ENCODE measurements around the gene STMN1.
A peak's percentile ranks its signal among the peaks of the same experiment; 100 is the strongest.

Gene STMN1

GRCh38 chr1:25885602-25886001 lies 20.6 kb downstream of the STMN1 start:
- Histone ChIP-seq H2BK120ac (ENCODE audit: insufficient read depth, low read length, poor library complexity) (no peak overlapping the region), H3K14ac (ENCODE audit: low read length) (no peak overlapping the region), H3K18ac (ENCODE audit: low read length) (no peak overlapping the region), H4K12ac (ENCODE audit: low read depth, low read length) (no peak overlapping the region), H3K4me2 (ENCODE audit: low read length) (no peak overlapping the region), H3K9me3 (ENCODE audit: insufficient read depth, low read depth, low read length) (no peaks in the 10 kb centered on the region), H2BK12ac (ENCODE audit: low read length) (no peak overlapping the region), H3K79me1 (ENCODE audit: low read length) (peaks cover 9% of the 10 kb centered on the region), H3K23ac (ENCODE audit: low read length) (no peak overlapping the region), H2AFZ (ENCODE audit: insufficient read depth, low read length, poor library complexity) (no peak overlapping the region), H3K4ac (ENCODE audit: low read depth, low read length) (no peak overlapping the region), H2AK5ac (ENCODE audit: low read length) (no peak overlapping the region), H3K27me3 (ENCODE audit: insufficient read depth, low read length) (no peaks in the 10 kb centered on the region), H2BK5ac (ENCODE audit: low read depth, low read length, poor library complexity) (no peak overlapping the region), H4K8ac (ENCODE audit: low read depth, low read length) (no peak overlapping the region), H3K4me1 (ENCODE audit: control insufficient read depth in 1 of 2, insufficient read depth in 2 of 2, low read length in 2 of 2) (peaks cover 12 to 20% of the 10 kb centered on the region in 2 experiments), H3K9ac (ENCODE audit: low read length) (no peak overlapping the region), H3K4me3 (ENCODE audit: low read depth, low read length) (no peak overlapping the region), H3K36me3 (ENCODE audit: control insufficient read depth in 1 of 2, insufficient read depth in 2 of 2, low read length in 2 of 2) (peaks cover 0 to 6% of the 10 kb centered on the region in 2 experiments), H4K91ac (ENCODE audit: low read depth, low read length) (no peak overlapping the region), H3K79me2 (ENCODE audit: control insufficient read depth, insufficient read depth, low read length, poor library complexity) (no peaks in the 10 kb centered on the region), H3K27ac (ENCODE audit: low read depth, low read length) (no peak overlapping the region)
- no peak for DNase-seq
- no CpG with 5 or more reads among the region's 1 CpG for WGBS (ENCODE audit: extremely low coverage, insufficient coverage, insufficient read length)

DNA sequence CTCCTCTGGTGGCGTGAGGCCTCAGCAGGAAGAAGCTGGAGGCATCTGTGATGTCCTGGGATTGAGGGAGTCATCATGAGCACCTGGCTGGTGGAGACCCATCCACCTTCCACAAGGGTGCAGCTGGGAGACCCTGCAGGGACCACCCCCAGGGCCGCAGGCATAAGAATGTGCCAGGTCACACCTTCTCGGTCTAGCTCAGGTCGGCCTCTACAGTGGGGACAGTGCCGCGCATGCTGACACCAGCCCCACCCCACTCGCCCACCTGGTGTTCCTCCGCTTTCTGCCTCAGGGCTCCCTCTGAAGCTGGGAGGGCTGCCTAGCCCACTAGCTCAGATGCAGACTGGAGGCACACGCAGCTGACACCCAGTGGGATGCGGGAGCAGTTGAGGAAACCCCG lies 25.0 kb downstream of the STMN1 start:
- Histone ChIP-seq H4K91ac (ENCODE audit: low read depth, low read length) (peak overlapping the region; percentile 6), H4K12ac (ENCODE audit: low read depth, low read length) (no peak overlapping the region), H3K4me1 (ENCODE audit: control insufficient read depth in 1 of 2, insufficient read depth in 2 of 2, low read length in 2 of 2) (peaks cover 16 to 30% of the 10 kb centered on the region in 2 experiments), H3K79me1 (ENCODE audit: low read length) (peaks cover 10% of the 10 kb centered on the region), H3K23ac (ENCODE audit: low read length) (no peak overlapping the region), H2BK120ac (ENCODE audit: insufficient read depth, low read length, poor library complexity) (peak overlapping the region; percentile 20), H2BK12ac (ENCODE audit: low read length) (no peak overlapping the region), H3K4me2 (ENCODE audit: low read length) (no peak overlapping the region), H3K36me3 (ENCODE audit: control insufficient read depth in 1 of 2, insufficient read depth in 2 of 2, low read length in 2 of 2) (peaks cover 0 to 3% of the 10 kb centered on the region in 2 experiments), H3K18ac (ENCODE audit: low read length) (no peak overlapping the region), H3K9me3 (ENCODE audit: insufficient read depth, low read depth, low read length) (no peaks in the 10 kb centered on the region), H2AK5ac (ENCODE audit: low read length) (peak overlapping the region; percentile 45), H3K4me3 (ENCODE audit: low read depth, low read length) (no peak overlapping the region), H2BK5ac (ENCODE audit: low read depth, low read length, poor library complexity) (no peak overlapping the region), H4K8ac (ENCODE audit: low read depth, low read length) (no peak overlapping the region), H3K14ac (ENCODE audit: low read length) (no peak overlapping the region), H3K27ac (ENCODE audit: low read depth, low read length) (no peak overlapping the region), H2AFZ (ENCODE audit: insufficient read depth, low read length, poor library complexity) (no peak overlapping the region), H3K9ac (ENCODE audit: low read length) (no peak overlapping the region), H3K4ac (ENCODE audit: low read depth, low read length) (no peak overlapping the region), H3K27me3 (ENCODE audit: insufficient read depth, low read length) (no peaks in the 10 kb centered on the region), H3K79me2 (ENCODE audit: control insufficient read depth, insufficient read depth, low read length, poor library complexity) (peaks cover under 1% of the 10 kb centered on the region)
- WGBS (ENCODE audit: extremely low coverage, insufficient coverage, insufficient read length): no CpG with 5 or more reads among the region's 11 CpGs
- DNase-seq: no peak

GRCh38 chr1:25880518-25880917 lies 25.7 kb downstream of the STMN1 start:
- Histone ChIP-seq H2BK120ac (ENCODE audit: insufficient read depth, low read length, poor library complexity) (peak overlapping the region; percentile 8), H2BK12ac (ENCODE audit: low read length) (no peak overlapping the region), H3K14ac (ENCODE audit: low read length) (no peak overlapping the region), H3K4me3 (ENCODE audit: low read depth, low read length) (no peak overlapping the region), H3K27ac (ENCODE audit: low read depth, low read length) (no peak overlapping the region), H3K4ac (ENCODE audit: low read depth, low read length) (no peak overlapping the region), H2AFZ (ENCODE audit: insufficient read depth, low read length, poor library complexity) (no peak overlapping the region), H4K12ac (ENCODE audit: low read depth, low read length) (no peak overlapping the region), H3K9ac (ENCODE audit: low read length) (no peak overlapping the region), H2BK5ac (ENCODE audit: low read depth, low read length, poor library complexity) (no peak overlapping the region), H4K8ac (ENCODE audit: low read depth, low read length) (no peak overlapping the region), H3K79me1 (ENCODE audit: low read length) (peaks cover 18% of the 10 kb centered on the region), H3K9me3 (ENCODE audit: insufficient read depth, low read depth, low read length) (no peaks in the 10 kb centered on the region), H3K18ac (ENCODE audit: low read length) (no peak overlapping the region), H3K79me2 (ENCODE audit: control insufficient read depth, insufficient read depth, low read length, poor library complexity) (peaks cover 2% of the 10 kb centered on the region), H3K4me1 (ENCODE audit: control insufficient read depth in 1 of 2, insufficient read depth in 2 of 2, low read length in 2 of 2) (peaks cover 20 to 34% of the 10 kb centered on the region in 2 experiments), H3K23ac (ENCODE audit: low read length) (no peak overlapping the region), H4K91ac (ENCODE audit: low read depth, low read length) (peak overlapping the region; percentile 44), H3K36me3 (ENCODE audit: control insufficient read depth in 1 of 2, insufficient read depth in 2 of 2, low read length in 2 of 2) (peaks cover 0 to 3% of the 10 kb centered on the region in 2 experiments), H2AK5ac (ENCODE audit: low read length) (no peak overlapping the region), H3K27me3 (ENCODE audit: insufficient read depth, low read length) (no peaks in the 10 kb centered on the region), H3K4me2 (ENCODE audit: low read length) (no peak overlapping the region)
- DNase-seq: no peak
- no CpG with 5 or more reads among the region's 5 CpGs for WGBS (ENCODE audit: extremely low coverage, insufficient coverage, insufficient read length)

DNA sequence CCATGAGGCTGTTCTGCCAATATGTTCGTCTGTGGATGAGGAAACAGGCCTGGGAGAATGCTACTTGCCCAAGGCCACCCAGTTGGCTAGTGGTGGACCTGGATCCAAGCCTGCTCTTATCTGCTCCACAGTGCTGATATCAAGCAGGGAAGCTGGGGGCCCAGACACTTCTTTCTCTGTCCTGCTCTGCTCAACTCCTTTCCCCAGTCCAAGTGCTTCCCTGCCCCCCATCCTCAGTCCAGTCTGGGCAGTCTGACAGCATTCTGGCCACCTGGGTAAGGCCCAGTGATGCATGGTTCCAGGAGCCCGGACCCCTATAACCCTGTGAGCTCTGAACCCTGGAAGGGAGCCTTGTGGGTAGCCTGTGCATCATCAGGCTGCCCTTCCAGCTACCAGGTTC lies 26.5 kb downstream of the STMN1 start:
- Histone ChIP-seq H3K18ac (ENCODE audit: low read length) (peak overlapping the region; percentile 12), H3K4me2 (ENCODE audit: low read length) (peak overlapping the region; percentile 9), H2BK120ac (ENCODE audit: insufficient read depth, low read length, poor library complexity) (peak overlapping the region; percentile 2), H3K79me1 (ENCODE audit: low read length) (peaks cover 25% of the 10 kb centered on the region), H3K27me3 (ENCODE audit: insufficient read depth, low read length) (no peaks in the 10 kb centered on the region), H2BK12ac (ENCODE audit: low read length) (peak overlapping the region; percentile 16), H3K79me2 (ENCODE audit: control insufficient read depth, insufficient read depth, low read length, poor library complexity) (peaks cover 8% of the 10 kb centered on the region), H3K4me3 (ENCODE audit: low read depth, low read length) (no peak overlapping the region), H4K12ac (ENCODE audit: low read depth, low read length) (peak overlapping the region; percentile 20), H3K23ac (ENCODE audit: low read length) (no peak overlapping the region), H2BK5ac (ENCODE audit: low read depth, low read length, poor library complexity) (peak overlapping the region; percentile 1), H4K8ac (ENCODE audit: low read depth, low read length) (peak overlapping the region; percentile 11), H2AK5ac (ENCODE audit: low read length) (peak overlapping the region; percentile 20), H3K14ac (ENCODE audit: low read length) (peak overlapping the region; percentile 50), H3K27ac (ENCODE audit: low read depth, low read length) (peak overlapping the region; percentile 70), H3K36me3 (ENCODE audit: control insufficient read depth in 1 of 2, insufficient read depth in 2 of 2, low read length in 2 of 2) (no peaks in the 10 kb centered on the region), H2AFZ (ENCODE audit: insufficient read depth, low read length, poor library complexity) (no peak overlapping the region), H4K91ac (ENCODE audit: low read depth, low read length) (peak overlapping the region; percentile 44), H3K4ac (ENCODE audit: low read depth, low read length) (no peak overlapping the region), H3K9ac (ENCODE audit: low read length) (no peak overlapping the region), H3K4me1 (ENCODE audit: control insufficient read depth in 1 of 2, insufficient read depth in 2 of 2, low read length in 2 of 2) (peaks cover 23 to 37% of the 10 kb centered on the region in 2 experiments), H3K9me3 (ENCODE audit: insufficient read depth, low read depth, low read length) (no peaks in the 10 kb centered on the region)
- WGBS (ENCODE audit: extremely low coverage, insufficient coverage, insufficient read length): no CpG with 5 or more reads among the region's 2 CpGs
- DNase-seq: peak; percentile 63 to 77

Measured in trophoblast cell (in vitro differentiated cells and primary cell).